SK-N-SH (cell line): Measurements from ENCODE around the gene MRPL43. TPM values are rescaled to one million over a fixed set of nuclear protein-coding genes. Genes with fewer than 3 reads are reported as not detected.

ENCODE experiments used
- CTCF ChIA-PET: fragments of 300-600, 350-600 bp; formaldehyde crosslinking; extraction: SDS; loops from one replicate; lab custom pipeline; 2021; lab: Yijun Ruan, JAX
- POLR2A ChIA-PET: fragments of 350-600 bp; sonication (Branson Sonifier 250); formaldehyde crosslinking; extraction: SDS; loops from one replicate; lab custom pipeline; 2020; ENCODE audit warnings: antibody characterized with exemption, inconsistent platforms; lab: Yijun Ruan, JAX
- DNase-seq: peaks from one replicate; pipeline ENCODE4 v3.0.0; 2012
- H2AFZ ChIP-seq: fragments of 200-600 bp; sonication (generic); 2 replicates; pipeline ENCODE4 v1.8.1; 2016; ENCODE audit warnings: antibody characterized with exemption, mild to moderate bottlenecking, low read depth
- H3F3A ChIP-seq: fragments of 200-600 bp; sonication (generic); replicated peaks from 2 replicates; pipeline ENCODE3; 2016; ENCODE audit warnings: antibody characterized with exemption, mild to moderate bottlenecking; ENCODE audit not compliant: insufficient read depth
- H3K27ac ChIP-seq, 2 experiments: fragments of 200-500 bp in 1 of 2; fragments of 200-600 bp in 1 of 2; sonication (Bioruptor generic) in 1 of 2; sonication (generic), shearing (Covaris generic) in 1 of 2; 2 replicates each; pipeline versions ENCODE4 v1.5.1 to v1.6.1; 2014 to 2016; ENCODE audit warnings: low read depth in 2 of 2, inconsistent platforms in 1 of 2, low read length in 1 of 2, mild to moderate bottlenecking in 1 of 2, mixed read lengths in 1 of 2
- H3K27me3 ChIP-seq: fragments of 200-600 bp; sonication (generic), shearing (Covaris generic); 2 replicates; pipeline ENCODE4 v1.6.1; 2016; ENCODE audit warnings: mixed run types; ENCODE audit not compliant: insufficient read depth
- H3K36me3 ChIP-seq, 2 experiments: fragments of 200-500 bp in 1 of 2; fragments of 200-600 bp in 1 of 2; sonication (Bioruptor generic) in 1 of 2; sonication (generic) in 1 of 2; replicated peaks in 1 of 2; 2 replicates each; pipeline versions ENCODE3 to v1.5.1; 2014 to 2016; ENCODE audit warnings: low read length in 1 of 2, mild to moderate bottlenecking in 1 of 2; ENCODE audit not compliant: insufficient read depth in 2 of 2, control insufficient read depth in 1 of 2
- H3K4me1 ChIP-seq, 2 experiments: fragments of 200-500 bp in 1 of 2; fragments of 200-600 bp in 1 of 2; sonication (Bioruptor generic) in 1 of 2; sonication (generic), shearing (Covaris generic) in 1 of 2; 2 replicates each; pipeline versions ENCODE4 v1.5.1 to v1.6.1; 2014 to 2016; ENCODE audit warnings: low read depth in 1 of 2, low read length in 1 of 2, mixed run types in 1 of 2; ENCODE audit not compliant: insufficient read depth in 2 of 2, control insufficient read depth in 1 of 2
- H3K4me2 ChIP-seq: fragments of 200-600 bp; sonication (generic), shearing (Covaris generic); 2 replicates; pipeline ENCODE4 v1.6.1; 2017; ENCODE audit warnings: mixed run types
- H3K4me3 ChIP-seq, 2 experiments: fragments of 200-500 bp in 1 of 2; fragments of 200-600 bp in 1 of 2; sonication (Bioruptor generic) in 1 of 2; sonication (generic), shearing (Covaris generic) in 1 of 2; 2 replicates each; pipeline versions ENCODE4 v1.5.1 to v1.8.1; 2014 to 2016; ENCODE audit warnings: low read depth in 2 of 2, inconsistent platforms in 1 of 2, low read length in 1 of 2, mild to moderate bottlenecking in 1 of 2, mixed read lengths in 1 of 2, moderate library complexity in 1 of 2
- H3K79me2 ChIP-seq: fragments of 200-600 bp; sonication (generic); 2 replicates; pipeline ENCODE4 v1.8.1; 2017; ENCODE audit warnings: mild to moderate bottlenecking; ENCODE audit not compliant: insufficient read depth
- H3K9ac ChIP-seq: fragments of 200-600 bp; sonication (generic); 2 replicates; pipeline ENCODE4 v1.6.1; 2017; ENCODE audit warnings: mixed run types
- H3K9me2 ChIP-seq: fragments of 200-600 bp; sonication (generic); 2 replicates; pipeline ENCODE4 v1.6.1; 2017; ENCODE audit warnings: mixed run types
- H3K9me3 ChIP-seq: fragments of 200-600 bp; sonication (generic); 2 replicates; pipeline ENCODE4 v1.6.1; 2017; ENCODE audit warnings: mixed run types, mild to moderate bottlenecking, moderate library complexity
- H4K20me1 ChIP-seq: fragments of 200-600 bp; sonication (generic); 2 replicates; pipeline ENCODE4 v1.6.1; 2017; ENCODE audit warnings: mild to moderate bottlenecking, mixed run types; ENCODE audit not compliant: insufficient read depth
- CTCF ChIP-seq: fragments of 200-600 bp; sonication (generic); IDR thresholded peaks from 2 replicates; pipeline ENCODE4 v1.6.1; 2017; ENCODE audit warnings: antibody characterized with exemption, mild to moderate bottlenecking, moderate library complexity
- JUND ChIP-seq: IDR thresholded peaks from 2 replicates; pipeline ENCODE4 v1.4.0; 2012
- MAX ChIP-seq: IDR thresholded peaks from 2 replicates; pipeline ENCODE4 v1.4.0; 2012; ENCODE audit warnings: low read depth
- NRF1 ChIP-seq: IDR thresholded peaks from 2 replicates; pipeline ENCODE4 v1.6.1; 2012; ENCODE audit warnings: low read depth, mild to moderate bottlenecking, low read length
- POLR2AphosphoS5 ChIP-seq: IDR thresholded peaks from 2 replicates; pipeline ENCODE4 v1.6.1; 2012; ENCODE audit warnings: low read depth, low read length
- RAD21 ChIP-seq: IDR thresholded peaks from 2 replicates; pipeline ENCODE4 v1.6.1; 2012; ENCODE audit warnings: mild to moderate bottlenecking, low read length
- RXRA ChIP-seq: IDR thresholded peaks from 2 replicates; pipeline ENCODE4 v1.4.0; 2012; ENCODE audit warnings: low read depth, mild to moderate bottlenecking, borderline replicate concordance
- TAF1 ChIP-seq: IDR thresholded peaks from 2 replicates; pipeline ENCODE4 v1.6.1; 2012; ENCODE audit warnings: low read depth, mild to moderate bottlenecking, low read length, moderate library complexity, borderline replicate concordance
- TEAD4 ChIP-seq: IDR thresholded peaks from 2 replicates; pipeline ENCODE4 v1.4.0; 2012; ENCODE audit warnings: mild to moderate bottlenecking, borderline replicate concordance; ENCODE audit not compliant: insufficient read depth
- WGBS: methylation state at CpG from one replicate; pipeline ENCODE4 v1.1.6; 2017; ENCODE audit warnings: low lambda C conversion rate; 5-methylcytosine and 5-hydroxymethylcytosine counted together
- polyA plus RNA-seq, 3 experiments: library from polyadenylated mRNA; depleted of rRNA; stranded (reverse); fragments of >200 nt; gene quantifications; 2 replicates each; pipeline ENCODE4 v1.2.3, GENCODE V29; 2012
- TF ChIP-seq, protein P1 (sequence below): IDR thresholded peaks from 2 replicates; pipeline ENCODE4; 2012
- TF ChIP-seq, protein P2 (sequence below): IDR thresholded peaks from 2 replicates; pipeline ENCODE4 v1.6.1; 2012; ENCODE audit warnings: mild to moderate bottlenecking, low read depth, low read length, moderate library complexity

MRPL43 gene
- polyA plus RNA-seq, 1 of the 3 experiments (the other 2 are of a cell fraction), result 208 TPM

DNA sequence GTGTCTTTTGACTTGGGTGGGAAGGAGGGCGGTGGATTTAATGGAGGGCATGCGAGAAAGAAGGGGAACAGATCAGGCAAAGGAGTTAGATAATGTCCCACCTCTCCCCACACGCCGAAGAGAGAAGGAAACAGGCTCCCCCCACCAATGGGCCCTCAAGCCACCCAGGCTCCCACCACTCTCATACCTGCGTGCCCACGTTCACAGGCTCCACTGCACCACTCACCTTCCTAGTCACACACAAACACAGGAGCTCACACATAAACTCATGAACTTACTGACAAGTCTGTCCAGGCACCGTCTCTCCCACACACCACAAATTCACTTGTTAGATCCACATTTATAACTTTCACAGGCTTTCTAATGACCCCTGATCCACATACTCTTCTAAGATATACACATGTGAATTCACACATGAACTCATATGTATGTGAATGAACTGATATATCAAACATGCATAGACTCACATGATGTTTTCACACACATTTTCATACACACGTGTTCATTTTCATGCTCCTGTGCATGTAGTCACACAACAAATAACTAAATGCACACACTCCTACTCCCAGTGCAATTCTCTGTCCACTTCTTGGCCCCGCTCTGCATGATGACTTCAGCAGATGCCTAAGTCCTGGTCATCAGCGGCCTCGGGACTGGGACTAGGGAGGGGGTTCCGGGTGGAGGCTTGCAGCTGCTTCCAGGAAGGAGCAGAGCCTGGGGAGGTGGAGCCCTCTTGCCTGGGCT, 13.8 kb upstream of the MRPL43 start (continued):
- peak; percentile 31; the same call in 1 of the 2 replicates for TF ChIP-seq TAF1
- no peak for TF ChIP-seq CTCF
- no peak for TF ChIP-seq MAX
- TF ChIP-seq TEAD4, result no peak
- TF ChIP-seq JUND, result peak; percentile 19; the same call in 1 of the 2 replicates
- TF ChIP-seq, protein P1, sequence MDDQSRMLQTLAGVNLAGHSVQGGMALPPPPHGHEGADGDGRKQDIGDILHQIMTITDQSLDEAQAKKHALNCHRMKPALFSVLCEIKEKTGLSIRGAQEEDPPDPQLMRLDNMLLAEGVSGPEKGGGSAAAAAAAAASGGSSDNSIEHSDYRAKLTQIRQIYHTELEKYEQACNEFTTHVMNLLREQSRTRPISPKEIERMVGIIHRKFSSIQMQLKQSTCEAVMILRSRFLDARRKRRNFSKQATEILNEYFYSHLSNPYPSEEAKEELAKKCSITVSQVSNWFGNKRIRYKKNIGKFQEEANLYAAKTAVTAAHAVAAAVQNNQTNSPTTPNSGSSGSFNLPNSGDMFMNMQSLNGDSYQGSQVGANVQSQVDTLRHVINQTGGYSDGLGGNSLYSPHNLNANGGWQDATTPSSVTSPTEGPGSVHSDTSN, result no peak

- WGBS, result 14% methylated on average over 10 of the region's 19 CpGs
- Histone ChIP-seq H3K27ac (peak overlapping the region; percentile 98 to 99), H3K9me3 (no peaks in the 10 kb centered on the region), H3K27me3 (no peaks in the 10 kb centered on the region), H3K9me2 (no peaks in the 10 kb centered on the region), H2AFZ (no peak overlapping the region), H3K36me3 (peaks cover 27 to 30% of the 10 kb centered on the region in 2 experiments), H3K9ac (peak overlapping the region; percentile 99), H4K20me1 (peaks cover 37% of the 10 kb centered on the region), H3K4me2 (peak overlapping the region; percentile 96), H3F3A (peaks cover 41% of the 10 kb centered on the region), H3K4me1 (peaks cover 20 to 37% of the 10 kb centered on the region in 2 experiments; a peak in 3 of 4 replicates), H3K4me3 (peak overlapping the region; percentile 90 to 99), H3K79me2 (peaks cover 63% of the 10 kb centered on the region)
- ChIA-PET POLR2A (interaction anchor here (0.8 to 1.4 kb wide), 5 partner anchors 10 to 41 kb away, joined by 3 to 5 read pairs (median 3); partner anchors contain the start of genes PDZD7 and SFXN3), CTCF (interaction anchor here (0.9 to 24.5 kb wide), 9 partner anchors 9 to 122 kb away, joined by 3 to 443 read pairs (median 5); partner anchors contain the start of genes MRPL43, PDZD7, SFXN3 and TWNK)
- peak; percentile 73 for DNase-seq
- TF ChIP-seq, protein P2, sequence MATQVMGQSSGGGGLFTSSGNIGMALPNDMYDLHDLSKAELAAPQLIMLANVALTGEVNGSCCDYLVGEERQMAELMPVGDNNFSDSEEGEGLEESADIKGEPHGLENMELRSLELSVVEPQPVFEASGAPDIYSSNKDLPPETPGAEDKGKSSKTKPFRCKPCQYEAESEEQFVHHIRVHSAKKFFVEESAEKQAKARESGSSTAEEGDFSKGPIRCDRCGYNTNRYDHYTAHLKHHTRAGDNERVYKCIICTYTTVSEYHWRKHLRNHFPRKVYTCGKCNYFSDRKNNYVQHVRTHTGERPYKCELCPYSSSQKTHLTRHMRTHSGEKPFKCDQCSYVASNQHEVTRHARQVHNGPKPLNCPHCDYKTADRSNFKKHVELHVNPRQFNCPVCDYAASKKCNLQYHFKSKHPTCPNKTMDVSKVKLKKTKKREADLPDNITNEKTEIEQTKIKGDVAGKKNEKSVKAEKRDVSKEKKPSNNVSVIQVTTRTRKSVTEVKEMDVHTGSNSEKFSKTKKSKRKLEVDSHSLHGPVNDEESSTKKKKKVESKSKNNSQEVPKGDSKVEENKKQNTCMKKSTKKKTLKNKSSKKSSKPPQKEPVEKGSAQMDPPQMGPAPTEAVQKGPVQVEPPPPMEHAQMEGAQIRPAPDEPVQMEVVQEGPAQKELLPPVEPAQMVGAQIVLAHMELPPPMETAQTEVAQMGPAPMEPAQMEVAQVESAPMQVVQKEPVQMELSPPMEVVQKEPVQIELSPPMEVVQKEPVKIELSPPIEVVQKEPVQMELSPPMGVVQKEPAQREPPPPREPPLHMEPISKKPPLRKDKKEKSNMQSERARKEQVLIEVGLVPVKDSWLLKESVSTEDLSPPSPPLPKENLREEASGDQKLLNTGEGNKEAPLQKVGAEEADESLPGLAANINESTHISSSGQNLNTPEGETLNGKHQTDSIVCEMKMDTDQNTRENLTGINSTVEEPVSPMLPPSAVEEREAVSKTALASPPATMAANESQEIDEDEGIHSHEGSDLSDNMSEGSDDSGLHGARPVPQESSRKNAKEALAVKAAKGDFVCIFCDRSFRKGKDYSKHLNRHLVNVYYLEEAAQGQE, result no peak
- TF ChIP-seq RAD21 (no peak), MAX (no peak), POLR2AphosphoS5 (0 out of 2 replicates have a peak, but pooled peaks have one; percentile 27), CTCF (no peak), RXRA (no peak), NRF1 (no peak), TEAD4 (no peak)
- TF ChIP-seq, protein P1, result no peak
These were observed 13.0 kb upstream of the MRPL43 start for GRCh38 chr10:101000127-101000914.
